HG03565 (cell line): ENCODE data around the gene DAPK2.
"Not testable (repeated sequence)": the region's sequence is repeated elsewhere in the genome, so short reads cannot be mapped to it uniquely, and the experiment has no call there.

Experiments used
- ATAC-seq: cut with Tn5 transposase; IDR thresholded peaks from one replicate; pipeline ENCODE4 v1.9.1; 2021; ENCODE audit warnings: mild to moderate bottlenecking, moderate library complexity; ENCODE audit not compliant: unreplicated experiment

Gene DAPK2

GRCh38 chr15:63977119-63977518 lies 69.2 kb downstream of the DAPK2 start:
- no peak for ATAC-seq

- ATAC-seq, result no peak
These were observed 72.3 kb downstream of the DAPK2 start for GRCh38 chr15:63974021-63974420.

GRCh38 chr15:63973212-63974009 lies 72.9 kb downstream of the DAPK2 start:
- ATAC-seq, result no peak

GRCh38 chr15:63972801-63973200 lies 73.5 kb downstream of the DAPK2 start:
- ATAC-seq, result no peak

- no peak for ATAC-seq
These were observed 74.4 kb downstream of the DAPK2 start for GRCh38 chr15:63971904-63972303.

- ATAC-seq, result peak; percentile 11
These were observed 74.9 kb downstream of the DAPK2 start for GRCh38 chr15:63971427-63971805.

- peak; percentile 93 for ATAC-seq
These were observed 75.5 kb downstream of the DAPK2 start for GRCh38 chr15:63970621-63971426.

DNA sequence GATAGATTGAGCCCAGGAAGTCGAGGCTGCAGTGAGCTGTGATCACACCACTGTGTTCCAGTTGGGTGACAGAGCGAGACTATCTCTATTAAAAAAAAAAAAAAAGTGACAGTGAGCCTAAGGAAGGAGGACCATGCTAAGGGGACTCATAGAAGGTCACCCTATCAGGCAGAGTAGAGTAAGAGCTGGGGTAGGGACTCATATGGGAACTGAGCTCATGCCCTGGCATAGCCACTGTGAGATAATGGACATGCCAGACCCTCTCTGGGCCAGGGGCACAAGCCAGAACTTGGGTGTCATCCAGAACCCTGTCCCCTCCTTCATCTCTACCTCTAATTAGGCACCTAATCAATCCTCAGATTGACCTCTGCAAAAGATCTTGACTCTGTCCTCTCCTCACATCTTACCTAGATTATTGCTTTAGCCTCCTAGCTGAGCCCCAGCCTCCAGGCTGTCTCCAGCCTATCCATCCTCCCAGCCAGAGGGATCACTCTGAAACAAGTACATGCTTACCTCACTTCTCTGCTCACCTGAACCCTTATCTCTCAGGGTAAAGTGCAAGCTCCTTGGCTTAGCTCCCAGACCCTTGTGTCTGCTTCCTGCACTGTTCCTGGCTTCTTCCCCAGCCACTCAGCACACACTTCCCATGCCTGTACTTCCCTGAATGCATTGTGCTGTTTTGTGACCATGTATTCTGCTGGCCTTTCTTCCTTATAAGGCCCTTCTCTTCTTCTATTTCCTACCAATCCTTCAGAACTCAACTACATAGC lies 76.4 kb downstream of the DAPK2 start:
- no peak for ATAC-seq

DNA sequence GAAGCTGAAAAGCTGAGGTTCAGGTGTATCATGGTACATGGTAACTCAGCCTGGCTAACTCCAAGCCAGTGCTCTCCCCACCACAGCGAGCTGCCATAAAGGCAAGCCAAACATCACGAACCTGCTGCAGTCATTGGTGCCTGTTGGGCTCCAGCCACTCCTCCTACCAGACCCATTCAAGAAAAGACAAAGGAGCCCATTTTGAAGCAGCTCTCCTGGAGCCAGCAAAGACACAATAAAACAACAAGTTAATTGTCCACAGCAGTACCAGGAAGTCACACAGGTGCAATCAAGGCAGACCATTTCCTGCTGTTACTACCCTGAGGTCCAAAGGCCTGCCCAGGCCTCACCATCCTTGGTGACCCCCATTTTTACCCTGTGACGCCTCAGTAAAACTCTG lies 77.6 kb downstream of the DAPK2 start:
- ATAC-seq, result no peak

- ATAC-seq, result no peak
These were observed 78.2 kb downstream of the DAPK2 start for GRCh38 chr15:63968122-63968524.

DNA sequence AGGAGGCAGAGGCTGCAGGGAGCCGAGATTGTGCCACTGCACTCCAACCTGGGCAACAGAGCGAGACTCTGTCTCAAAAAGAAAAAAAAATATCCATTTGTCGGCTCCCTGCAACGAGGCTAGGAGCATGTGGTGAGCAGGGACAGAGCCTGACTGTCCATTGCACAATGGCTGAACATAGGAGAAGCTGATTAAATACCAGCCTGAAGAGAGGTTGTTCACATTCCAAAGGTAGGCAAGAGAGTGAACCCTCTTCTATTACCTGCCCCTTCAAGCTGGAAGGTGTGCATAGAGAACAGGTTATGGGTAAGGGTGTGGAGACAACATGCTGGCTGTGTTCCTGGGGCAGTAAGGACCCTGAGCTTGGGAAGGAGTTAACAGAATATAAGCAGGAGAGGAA lies 78.7 kb downstream of the DAPK2 start:
- ATAC-seq, result no peak

- ATAC-seq, result not testable (repeated sequence)
These were observed 83.2 kb downstream of the DAPK2 start for GRCh38 chr15:63962947-63963721.

DNA sequence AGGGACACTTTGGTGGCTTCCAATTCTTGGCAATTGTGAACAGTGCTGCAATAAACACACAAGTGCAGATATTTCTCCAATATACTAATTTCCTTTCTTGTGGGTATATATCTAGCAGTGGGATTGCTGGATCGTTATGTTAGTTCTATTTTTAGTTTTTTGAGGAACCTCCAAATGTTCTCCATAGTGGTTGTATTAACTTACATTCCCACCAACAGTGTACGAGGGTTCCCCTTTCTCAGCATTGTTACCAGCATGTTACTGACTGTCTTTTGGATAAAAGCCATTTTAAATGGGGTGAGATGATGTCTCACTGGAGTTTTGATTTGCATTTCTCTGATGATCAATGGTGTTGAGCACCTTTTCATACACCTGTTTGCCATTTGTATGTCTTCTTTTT lies 92.8 kb downstream of the DAPK2 start:
- ATAC-seq, result no peak

DNA sequence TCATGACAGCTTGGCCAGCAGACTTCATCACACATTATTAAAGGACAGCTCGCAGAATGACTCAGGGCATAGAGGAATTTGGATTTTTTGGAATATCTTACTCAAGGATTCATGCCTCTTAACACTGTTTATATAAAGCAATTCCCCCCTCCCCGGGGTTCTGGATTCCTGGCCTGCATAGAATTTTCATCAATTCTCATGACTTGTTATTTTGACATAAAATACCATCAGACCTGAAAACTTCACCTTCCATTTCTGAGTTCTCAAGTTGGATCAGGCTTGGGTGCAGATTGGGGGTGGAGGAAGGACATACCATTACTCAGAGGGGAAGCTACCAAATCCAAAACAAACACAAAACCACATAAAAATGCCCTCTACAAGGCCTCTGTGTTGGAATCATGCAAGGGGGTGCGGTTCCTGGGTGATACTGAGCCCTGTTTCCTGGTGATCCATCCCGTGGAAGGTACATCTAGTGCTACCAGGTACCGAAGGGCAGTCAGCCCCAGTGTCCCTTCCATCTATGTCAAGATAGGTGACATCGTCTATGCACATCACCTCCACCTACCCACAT lies 95.3 kb downstream of the DAPK2 start:
- no peak for ATAC-seq

GRCh38 chr15:63948971-63949370 lies 97.3 kb downstream of the DAPK2 start:
- no peak for ATAC-seq

- ATAC-seq, result no peak
These were observed 97.8 kb downstream of the DAPK2 start for GRCh38 chr15:63948436-63948835.

GRCh38 chr15:63947228-63947627 lies 99.1 kb downstream of the DAPK2 start:
- no peak for ATAC-seq

DNA sequence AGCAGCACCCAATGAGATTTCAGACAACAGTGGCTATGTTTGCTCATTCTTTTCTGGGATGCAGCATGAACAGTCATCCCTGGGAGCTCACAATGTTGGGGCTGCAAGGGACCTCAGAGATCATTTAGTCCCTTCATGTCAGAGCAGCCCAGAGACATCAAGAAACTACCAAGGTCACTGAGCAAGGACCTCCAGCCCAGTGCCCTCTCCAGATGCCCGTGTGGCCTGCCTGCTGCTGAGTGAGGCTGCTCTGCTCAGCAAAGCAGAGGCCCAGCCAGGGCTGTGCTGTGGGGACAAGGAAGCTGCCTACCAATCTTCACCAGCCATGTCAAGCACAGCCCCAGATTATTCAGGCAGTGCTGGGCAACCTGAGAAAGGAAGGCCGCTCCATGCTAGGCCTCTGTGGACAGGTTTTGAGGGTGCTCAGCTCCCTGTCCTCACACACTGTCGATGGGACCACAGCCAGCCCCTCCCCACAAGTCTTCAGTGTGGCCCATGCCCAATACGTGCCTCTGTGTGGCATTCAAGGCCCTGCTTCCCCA lies 99.7 kb downstream of the DAPK2 start:
- ATAC-seq, result no peak

DNA sequence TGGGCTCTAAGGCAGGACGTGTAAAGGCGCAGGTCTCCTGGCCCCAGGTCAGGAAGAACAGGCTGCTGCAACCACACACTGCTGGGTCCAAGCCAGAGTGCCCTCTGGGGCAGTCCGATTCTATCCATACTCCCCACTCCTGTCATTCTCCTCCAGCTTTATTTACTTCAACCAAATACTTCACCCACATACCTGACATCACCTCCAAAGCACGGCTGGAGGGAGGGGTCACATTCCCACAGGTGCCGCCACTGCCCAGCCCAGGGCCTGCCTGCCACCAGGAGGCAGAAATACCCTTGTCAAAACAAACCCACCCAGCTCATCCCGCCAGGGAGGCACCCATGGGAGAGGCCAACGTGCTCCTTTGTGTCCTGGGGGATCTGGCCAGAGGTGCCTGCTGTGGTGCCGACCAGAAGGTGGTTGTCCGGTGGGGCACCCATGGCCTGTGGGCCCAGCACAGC lies 100.4 kb downstream of the DAPK2 start:
- no peak for ATAC-seq
